AG04450 (cell line): ENCODE data around the gene SLC39A10. TPM values are rescaled to one million over a fixed set of nuclear protein-coding genes. Genes with fewer than 3 reads are reported as not detected.
A peak's percentile ranks its signal among the peaks of the same experiment; 100 is the strongest.

Source experiments
- CTCF ChIA-PET: fragments of 300-600, 350-600 bp; formaldehyde crosslinking; extraction: SDS; loops from one replicate; lab custom pipeline; 2022; ENCODE audit warnings: antibody characterized with exemption, inconsistent platforms; lab: Charles Lee
- POLR2A ChIA-PET: fragments of 350-600 bp; formaldehyde crosslinking; extraction: SDS; loops from one replicate; lab custom pipeline; 2021; ENCODE audit warnings: antibody characterized with exemption, inconsistent platforms; lab: Yijun Ruan, JAX
- DNase-seq: peaks from one replicate; pipeline ENCODE4 v3.0.0-alpha.2; 2011; ENCODE audit warnings: low read depth, low spot score
- H3K27ac ChIP-seq: one replicate; pipeline ENCODE4 v1.5.1; 2012; ENCODE audit warnings: low read depth, low read length, control low read depth
- H3K27me3 ChIP-seq: one replicate; pipeline ENCODE4 v1.6.0; 2012; ENCODE audit warnings: low read length; ENCODE audit not compliant: control insufficient read depth, insufficient read depth
- H3K4me3 ChIP-seq: 2 replicates; pipeline ENCODE4 v1.5.1; 2011; ENCODE audit warnings: mild to moderate bottlenecking, low read depth, low read length, control low read depth
- H3K9me3 ChIP-seq: 2 replicates; pipeline ENCODE4 v1.5.1; 2012; ENCODE audit warnings: low read length; ENCODE audit not compliant: control insufficient read depth, insufficient read depth
- CTCF ChIP-seq: IDR thresholded peaks from 2 replicates; pipeline ENCODE4 v1.5.1; 2011; ENCODE audit warnings: low read depth, low read length, control low read depth, inconsistent platforms
- polyA plus RNA-seq: library from polyadenylated mRNA; depleted of rRNA; stranded (reverse); fragments of >200 nt; gene quantifications from 2 replicates; pipeline ENCODE4 v1.2.3, GENCODE V29; 2011

The SLC39A10 gene
- polyA plus RNA-seq, 1 experiment: 38.5 TPM

GRCh38 chr2:195613922-195614321 is 43.1 kb upstream of the SLC39A10 start:
- Histone ChIP-seq H3K27me3 (no peaks in the 10 kb centered on the region), H3K27ac (peak overlapping the region; percentile 71), H3K9me3 (no peaks in the 10 kb centered on the region; the same call in 1 of the 2 replicates), H3K4me3 (peak overlapping the region; percentile 57)
- DNase-seq: peak; percentile 77
- TF ChIP-seq CTCF: no peak
- CTCF ChIA-PET: interaction anchor here (0.6 to 1.8 kb wide), 4 partner anchors 43 to 326 kb away, joined by 3 to 7 read pairs (median 6); partner anchors contain the start of gene SLC39A10
- POLR2A ChIA-PET: interaction anchor here (0.8 to 3.0 kb wide), 3 partner anchors 43 to 99 kb away, joined by 3 to 36 read pairs (median 6); partner anchors contain the start of gene SLC39A10

GRCh38 chr2:195619590-195619989 is 37.4 kb upstream of the SLC39A10 start:
- no peaks in the 10 kb centered on the region for H3K27me3 ChIP-seq
- no peak for DNase-seq
- ChIA-PET CTCF (no interaction called here), POLR2A (interaction anchor here (1.4 kb wide), 1 partner anchor 37 kb away, joined by 4 read pairs; the partner anchor contains the start of gene SLC39A10)
- TF ChIP-seq CTCF: no peak
- no peak overlapping the region for H3K4me3 ChIP-seq
- H3K9me3 ChIP-seq: no peaks in the 10 kb centered on the region; the same call in 1 of the 2 replicates
- H3K27ac ChIP-seq: no peak overlapping the region

GRCh38 chr2:195620501-195620900 is 36.5 kb upstream of the SLC39A10 start:
- no peak for TF ChIP-seq CTCF
- Histone ChIP-seq H3K4me3 (no peak overlapping the region), H3K27me3 (no peaks in the 10 kb centered on the region), H3K9me3 (no peaks in the 10 kb centered on the region; the same call in 1 of the 2 replicates), H3K27ac (no peak overlapping the region)
- DNase-seq: no peak
- CTCF ChIA-PET: no interaction called here
- POLR2A ChIA-PET: no interaction called here

- DNase-seq: no peak
These were observed 34.1 kb upstream of the SLC39A10 start for GRCh38 chr2:195622966-195623365.

More at GRCh38 chr2:195622966-195623365, 34.1 kb upstream of the SLC39A10 start:
- Histone ChIP-seq H3K4me3 (no peak overlapping the region), H3K27ac (no peak overlapping the region), H3K27me3 (no peaks in the 10 kb centered on the region), H3K9me3 (no peaks in the 10 kb centered on the region)
- TF ChIP-seq CTCF: no peak
- CTCF ChIA-PET: interaction anchor here (1.3 to 1.5 kb wide), 2 partner anchors 14 to 34 kb away, joined by 3 to 4 read pairs; partner anchors contain the start of gene SLC39A10
- POLR2A ChIA-PET: no interaction called here
